HG03558 (cell line): ENCODE results near the gene SFTPA2.
"Not testable (repeated sequence)": the region's sequence is repeated elsewhere in the genome, so short reads cannot be mapped to it uniquely, and the experiment has no call there.

Source experiments
- ATAC-seq: cut with Tn5 transposase; IDR thresholded peaks from one replicate; pipeline ENCODE4 v1.9.1; 2021; ENCODE audit warnings: moderate number of reproducible peaks; ENCODE audit not compliant: unreplicated experiment; ENCODE audit errors: extremely low read depth

SFTPA2 gene

GRCh38 chr10:79517567-79517966, 42.6 kb downstream of the SFTPA2 start:
- not testable (repeated sequence) for ATAC-seq

- ATAC-seq: not testable (repeated sequence)
Observed at GRCh38 chr10:79516532-79517205, 43.5 kb downstream of the SFTPA2 start.

GRCh38 chr10:79511891-79512583, 48.2 kb downstream of the SFTPA2 start, which contains the start of gene EIF5AL1:
TSS of gene EIF5AL1 (plus strand) at chr10:79512533. CDS start at chr10:79512650, 117 bp downstream.
- ATAC-seq: not testable (repeated sequence)

GRCh38 chr10:79509934-79510508, 50.2 kb downstream of the SFTPA2 start:
- not testable (repeated sequence) for ATAC-seq

DNA sequence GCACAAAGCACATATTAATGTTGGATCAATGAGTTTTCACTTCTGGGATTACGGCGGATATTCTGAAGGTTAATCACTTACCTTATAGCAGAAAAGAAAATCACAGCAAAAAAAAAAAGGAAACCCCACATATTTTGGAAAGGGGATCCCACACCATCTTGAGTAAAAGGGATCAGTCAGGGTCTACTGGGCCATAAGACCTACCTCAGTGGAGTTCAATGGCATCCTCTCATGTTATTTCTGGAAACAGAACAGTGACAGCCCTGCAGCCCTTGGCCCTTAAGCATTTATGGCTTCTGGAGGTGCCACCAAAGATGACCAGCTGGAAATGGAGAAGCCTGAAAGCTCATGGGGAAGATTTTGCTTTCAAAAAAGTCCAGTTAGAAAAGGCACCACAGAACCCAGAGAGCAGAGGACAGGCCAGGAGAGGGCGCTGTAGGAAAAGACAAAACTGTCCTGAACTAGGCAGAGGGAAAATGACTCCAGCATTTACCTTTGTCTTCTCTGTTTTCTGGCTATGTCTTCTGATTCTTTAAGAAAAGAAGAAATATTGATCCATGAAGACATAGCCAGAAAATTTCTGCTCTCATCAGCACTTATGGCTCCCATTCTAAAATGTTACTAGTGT, 50.8 kb downstream of the SFTPA2 start:
- not testable (repeated sequence) for ATAC-seq

DNA sequence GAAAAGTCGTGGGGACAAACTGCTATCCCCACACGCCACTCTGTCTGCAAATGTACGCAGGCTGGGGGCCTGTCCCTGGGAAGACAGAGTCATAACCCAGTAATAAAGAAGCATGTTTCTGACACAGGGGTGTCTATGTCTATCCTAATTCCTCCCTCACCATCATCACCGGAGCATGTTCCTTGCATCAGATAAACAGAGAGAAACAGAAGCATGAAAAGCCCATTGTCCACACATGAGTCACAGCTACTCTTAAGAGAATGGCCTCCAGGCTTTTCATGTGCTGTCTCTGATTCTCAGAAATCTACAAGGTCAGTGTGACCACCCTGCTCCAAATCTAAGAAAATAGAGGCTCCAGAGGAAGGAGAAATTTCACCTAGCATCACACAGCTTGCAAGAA, 52.0 kb downstream of the SFTPA2 start:
- ATAC-seq: not testable (repeated sequence)

DNA sequence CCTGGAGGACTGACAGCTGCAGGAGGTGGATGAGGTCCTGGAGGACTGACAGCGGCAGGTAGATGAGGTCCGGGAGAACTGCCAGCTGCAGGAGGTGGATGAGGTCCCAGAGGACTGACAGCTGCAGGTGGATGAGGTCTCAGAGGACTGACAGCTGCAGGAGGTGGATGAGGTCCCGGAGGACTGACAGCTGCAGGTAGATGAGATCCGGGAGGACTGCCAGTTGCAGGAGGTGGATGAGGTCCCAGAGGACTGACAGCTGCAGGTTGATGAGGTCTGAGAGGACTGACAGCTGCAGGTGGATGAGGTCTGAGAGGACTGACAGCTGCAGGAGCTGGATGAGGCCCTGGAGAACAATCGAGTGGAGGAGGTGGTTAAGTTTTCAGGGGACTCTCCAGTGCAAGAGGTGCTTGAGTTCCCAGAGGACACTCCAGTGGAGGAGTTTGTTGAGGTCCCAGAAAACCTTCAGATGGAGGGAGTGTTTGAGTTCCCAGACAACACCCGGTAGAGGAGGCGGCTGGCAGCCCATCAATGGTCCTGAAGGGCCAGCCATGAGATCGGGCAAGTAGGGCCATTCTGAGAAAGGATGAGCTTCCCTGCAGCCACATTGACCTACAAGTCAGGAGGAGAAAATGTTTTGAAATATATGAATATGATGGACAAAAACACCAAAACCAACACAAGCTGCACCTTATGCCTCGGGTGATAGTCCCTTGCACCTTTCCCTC, 52.6 kb downstream of the SFTPA2 start:
- no peak for ATAC-seq
